Nephron (organoid): ENCODE measurements around the gene ADK.

Experiments used
- H3K27ac Mint-ChIP-seq, 3 experiments: 2 replicates each; pipeline ENCODE4 v1.8.0; 2020; ENCODE audit warnings: mixed read lengths in 3 of 3, mild to moderate bottlenecking in 2 of 3, moderate library complexity in 1 of 3
- H3K27me3 Mint-ChIP-seq: 2 replicates; pipeline ENCODE4 v1.8.0; 2021; ENCODE audit warnings: low read depth, mild to moderate bottlenecking, moderate library complexity, mixed read lengths
- H3K36me3 Mint-ChIP-seq: 2 replicates; pipeline ENCODE4 v1.8.0; 2020; ENCODE audit warnings: low read depth, mixed read lengths
- H3K4me1 Mint-ChIP-seq: 2 replicates; pipeline ENCODE4 v1.8.0; 2020; ENCODE audit warnings: mixed read lengths
- H3K4me3 Mint-ChIP-seq, 3 experiments: 2 replicates each; pipeline ENCODE4 v1.8.0; 2020; ENCODE audit warnings: mild to moderate bottlenecking in 3 of 3, mixed read lengths in 3 of 3, moderate library complexity in 2 of 3
- H3K9me3 Mint-ChIP-seq: 2 replicates; pipeline ENCODE4 v1.8.0; 2020; ENCODE audit warnings: mixed read lengths
- CTCF ChIP-seq, 3 experiments: fragments of 200-600 bp; sonication (generic); IDR thresholded peaks; one replicate each; pipeline ENCODE4 v1.5.0; 2021; ENCODE audit warnings: antibody characterized with exemption in 3 of 3; ENCODE audit not compliant: unreplicated experiment in 3 of 3

Gene ADK

GRCh38 chr10:74249865-74250264 is 98.8 kb downstream of the ADK start:
- no peak for TF ChIP-seq CTCF (IDR thresholded peaks at IDR 0.05; ENCODE audit: unreplicated experiment in 3 of 3)
- no peaks in the 10 kb centered on the region for H3K9me3 Mint-ChIP-seq

DNA sequence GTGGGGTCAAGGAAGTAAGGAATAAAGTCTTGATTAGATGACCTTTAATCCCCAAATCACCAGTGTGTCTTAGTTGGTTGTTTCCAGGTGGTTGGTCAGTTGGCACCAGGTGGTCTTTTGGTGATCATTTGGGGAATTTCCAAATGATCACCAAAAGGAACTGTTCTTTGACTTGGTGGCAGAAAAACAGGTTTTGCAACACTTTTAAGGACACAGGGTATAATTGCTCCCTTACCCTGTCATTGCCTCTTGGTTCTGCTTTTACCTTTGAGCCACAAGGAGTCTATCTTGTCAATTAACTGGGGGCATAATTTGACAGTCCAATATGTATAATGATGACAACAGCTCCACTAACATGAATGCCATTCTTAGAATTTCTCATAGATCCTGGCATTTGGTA is 104.2 kb downstream of the ADK start:
- no peaks in the 10 kb centered on the region for H3K4me1 Mint-ChIP-seq
- no peaks in the 10 kb centered on the region for H3K27me3 Mint-ChIP-seq
- H3K9me3 Mint-ChIP-seq: no peaks in the 10 kb centered on the region
- no peak for TF ChIP-seq CTCF (IDR thresholded peaks at IDR 0.05; ENCODE audit: unreplicated experiment in 3 of 3)
- H3K36me3 Mint-ChIP-seq: no peaks in the 10 kb centered on the region
- no peak overlapping the region for H3K4me3 Mint-ChIP-seq
- no peak overlapping the region for H3K27ac Mint-ChIP-seq

More at GRCh38 chr10:74249865-74250264, 98.8 kb downstream of the ADK start:
- no peaks in the 10 kb centered on the region for H3K4me1 Mint-ChIP-seq
- no peaks in the 10 kb centered on the region for H3K27me3 Mint-ChIP-seq
- H3K27ac Mint-ChIP-seq: no peak overlapping the region
- no peak overlapping the region for H3K4me3 Mint-ChIP-seq
- H3K36me3 Mint-ChIP-seq: no peaks in the 10 kb centered on the region

DNA sequence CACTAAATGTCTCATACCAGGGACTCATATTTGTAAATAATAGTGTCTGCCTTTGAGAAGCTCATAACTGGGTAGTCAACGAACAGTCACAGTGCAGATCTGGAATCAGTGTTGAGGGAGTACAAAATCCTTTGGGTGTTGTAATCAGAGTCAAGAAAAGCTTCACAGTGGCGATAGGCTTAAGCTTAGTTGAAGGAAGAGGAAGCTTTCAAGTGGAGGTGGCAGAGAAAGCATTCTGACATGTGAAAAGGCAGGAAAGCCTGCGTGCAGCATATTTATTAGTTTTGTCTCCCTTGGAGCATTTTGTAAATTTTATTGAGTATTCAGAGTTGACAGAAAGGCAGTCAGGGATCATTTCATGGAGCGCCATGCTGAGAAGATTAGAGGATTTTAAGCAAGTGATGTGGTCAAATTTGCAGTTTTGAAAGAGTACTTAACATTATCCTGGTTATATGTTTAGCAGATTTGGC is 104.9 kb downstream of the ADK start:
- no peak overlapping the region for H3K27ac Mint-ChIP-seq
- no peaks in the 10 kb centered on the region for H3K4me1 Mint-ChIP-seq
- no peak overlapping the region for H3K4me3 Mint-ChIP-seq
- no peaks in the 10 kb centered on the region for H3K36me3 Mint-ChIP-seq
- no peaks in the 10 kb centered on the region for H3K9me3 Mint-ChIP-seq
- no peak for TF ChIP-seq CTCF (IDR thresholded peaks at IDR 0.05; ENCODE audit: unreplicated experiment in 3 of 3)
- H3K27me3 Mint-ChIP-seq: no peaks in the 10 kb centered on the region

DNA sequence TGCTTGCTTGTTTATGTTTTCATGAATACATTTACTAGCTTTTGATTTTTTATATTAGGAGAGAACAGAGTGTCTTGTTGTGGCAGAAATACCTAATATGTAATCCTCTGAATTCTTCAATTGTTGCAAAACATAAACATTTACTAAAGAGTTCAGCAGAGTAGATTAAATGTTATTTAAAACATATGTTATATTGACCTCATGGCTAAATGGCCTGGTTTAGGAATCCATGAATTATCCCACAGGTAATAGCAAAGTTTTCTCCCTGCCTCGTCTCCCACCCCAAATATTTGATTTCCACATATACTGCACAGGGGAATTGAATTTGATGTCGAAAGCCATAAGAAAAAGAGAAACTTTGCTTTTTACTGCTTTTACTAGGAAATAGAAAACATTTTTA is 111.8 kb downstream of the ADK start:
- H3K27ac Mint-ChIP-seq: no peak overlapping the region
- no peaks in the 10 kb centered on the region for H3K36me3 Mint-ChIP-seq
- TF ChIP-seq CTCF (IDR thresholded peaks at IDR 0.05; ENCODE audit: unreplicated experiment in 3 of 3): no peak
- no peaks in the 10 kb centered on the region for H3K4me1 Mint-ChIP-seq
- H3K9me3 Mint-ChIP-seq: no peaks in the 10 kb centered on the region
- H3K27me3 Mint-ChIP-seq: no peaks in the 10 kb centered on the region
- no peak overlapping the region for H3K4me3 Mint-ChIP-seq

DNA sequence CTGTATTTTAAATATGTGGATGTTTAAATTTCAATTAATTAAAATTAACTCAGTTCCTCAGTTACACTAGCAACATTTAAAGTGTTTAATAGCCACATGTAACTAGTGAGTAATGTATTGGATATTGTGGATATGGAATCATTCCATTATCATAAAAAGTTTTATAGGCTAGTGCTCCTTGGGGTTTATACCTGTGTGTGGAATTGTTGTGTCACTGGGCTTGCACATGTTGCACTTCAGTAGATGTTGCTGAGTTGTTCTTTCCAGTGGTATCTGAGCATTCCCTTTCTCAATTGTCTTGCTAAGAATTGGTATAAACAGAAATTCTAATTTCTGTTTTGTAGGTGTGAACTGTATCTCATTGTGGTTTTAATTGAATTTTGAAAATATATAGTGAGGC is 113.0 kb downstream of the ADK start:
- Mint-ChIP-seq H3K9me3 (no peaks in the 10 kb centered on the region), H3K27me3 (no peaks in the 10 kb centered on the region), H3K27ac (no peak overlapping the region), H3K4me1 (no peaks in the 10 kb centered on the region), H3K36me3 (no peaks in the 10 kb centered on the region), H3K4me3 (no peak overlapping the region)
- TF ChIP-seq CTCF (IDR thresholded peaks at IDR 0.05; ENCODE audit: unreplicated experiment in 3 of 3): no peak

GRCh38 chr10:74272288-74272687 is 121.3 kb downstream of the ADK start:
- no peak for TF ChIP-seq CTCF (IDR thresholded peaks at IDR 0.05; ENCODE audit: unreplicated experiment in 3 of 3)
- H3K9me3 Mint-ChIP-seq: no peaks in the 10 kb centered on the region
- no peak overlapping the region for H3K4me3 Mint-ChIP-seq
- H3K4me1 Mint-ChIP-seq: peaks cover 6% of the 10 kb centered on the region
- H3K27me3 Mint-ChIP-seq: no peaks in the 10 kb centered on the region
- no peak overlapping the region for H3K27ac Mint-ChIP-seq
- no peaks in the 10 kb centered on the region for H3K36me3 Mint-ChIP-seq
